ENCODE results near the gene ARHGEF3.

DNA sequence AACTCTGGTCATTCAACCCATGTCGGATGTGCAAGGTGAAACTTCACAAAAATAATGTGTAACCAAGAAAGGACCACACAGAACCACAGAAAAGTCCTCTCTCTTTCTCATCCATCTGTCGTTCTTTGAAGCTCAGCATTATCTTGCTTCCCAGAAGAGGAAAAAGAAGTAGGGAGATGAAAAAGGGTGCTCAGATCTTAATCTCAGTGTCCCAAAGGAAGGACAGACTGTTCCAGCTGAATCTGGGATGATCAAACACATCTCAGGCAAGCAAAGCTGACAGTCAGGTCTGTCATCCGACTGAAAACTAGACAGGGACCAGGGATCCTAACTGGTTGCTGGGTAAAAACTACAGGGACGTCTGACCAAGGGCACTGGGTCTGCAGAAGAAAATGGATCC lies 16.2 kb downstream of the ARHGEF3 start:
- TF ChIP-seq, protein P1, sequence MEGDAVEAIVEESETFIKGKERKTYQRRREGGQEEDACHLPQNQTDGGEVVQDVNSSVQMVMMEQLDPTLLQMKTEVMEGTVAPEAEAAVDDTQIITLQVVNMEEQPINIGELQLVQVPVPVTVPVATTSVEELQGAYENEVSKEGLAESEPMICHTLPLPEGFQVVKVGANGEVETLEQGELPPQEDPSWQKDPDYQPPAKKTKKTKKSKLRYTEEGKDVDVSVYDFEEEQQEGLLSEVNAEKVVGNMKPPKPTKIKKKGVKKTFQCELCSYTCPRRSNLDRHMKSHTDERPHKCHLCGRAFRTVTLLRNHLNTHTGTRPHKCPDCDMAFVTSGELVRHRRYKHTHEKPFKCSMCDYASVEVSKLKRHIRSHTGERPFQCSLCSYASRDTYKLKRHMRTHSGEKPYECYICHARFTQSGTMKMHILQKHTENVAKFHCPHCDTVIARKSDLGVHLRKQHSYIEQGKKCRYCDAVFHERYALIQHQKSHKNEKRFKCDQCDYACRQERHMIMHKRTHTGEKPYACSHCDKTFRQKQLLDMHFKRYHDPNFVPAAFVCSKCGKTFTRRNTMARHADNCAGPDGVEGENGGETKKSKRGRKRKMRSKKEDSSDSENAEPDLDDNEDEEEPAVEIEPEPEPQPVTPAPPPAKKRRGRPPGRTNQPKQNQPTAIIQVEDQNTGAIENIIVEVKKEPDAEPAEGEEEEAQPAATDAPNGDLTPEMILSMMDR (IDR thresholded peaks at IDR 0.05; ENCODE audit: low read length): no peak
- TF ChIP-seq EZH2 (IDR thresholded peaks at IDR 0.05; ENCODE audit: borderline replicate concordance, low read length): no peak
